Stomach (tissue), 9 donors: ENCODE results near the gene CFAP57. TPM values are rescaled to one million over a fixed set of nuclear protein-coding genes. Genes with fewer than 3 reads are reported as not detected.
A peak's percentile ranks its signal among the peaks of the same experiment; 100 is the strongest.

Experiments
- DNase-seq, 2 donors: peaks; one replicate each; pipeline versions ENCODE4 v3.0.0 to v3.0.0-alpha.2; 2013 to 2019
- H3K27ac ChIP-seq, 5 donors: fragments of 200-600 bp in 4 of 5; sonication (generic) in 4 of 5; one replicate each; pipeline ENCODE4 v1.5.1; 2013 to 2019; ENCODE audit warnings: mild to moderate bottlenecking in 1 of 5, moderate library complexity in 1 of 5
- H3K27me3 ChIP-seq, 3 donors: fragments of 200-600 bp; sonication (generic); one replicate each; pipeline ENCODE4 v1.5.1; 2017 to 2019; ENCODE audit warnings: mixed run types in 1 of 3
- H3K36me3 ChIP-seq, 4 donors: fragments of 200-600 bp; sonication (generic); 1 replicate in 3 of 4; 2 replicates in 1 of 4; pipeline ENCODE4 v1.5.1; 2016 to 2019
- H3K4me1 ChIP-seq, 4 donors: fragments of 200-600 bp; sonication (generic); one replicate each; pipeline ENCODE4 v1.5.1; 2016 to 2019
- H3K4me3 ChIP-seq, 4 donors: fragments of 200-600 bp; sonication (generic) in 3 of 4; one replicate each; pipeline ENCODE4 v1.5.1; 2016 to 2019; ENCODE audit warnings: mild to moderate bottlenecking in 1 of 4
- H3K9me3 ChIP-seq, 4 donors: fragments of 200-600 bp; sonication (generic); one replicate each; pipeline ENCODE4 v1.5.1; 2016 to 2019
- EP300 ChIP-seq: sonication (generic); formaldehyde crosslinking; IDR thresholded peaks from one replicate; pipeline ENCODE4 v1.6.1; 2017; ENCODE audit warnings: antibody characterized with exemption
- POLR2A ChIP-seq, 4 donors: fragments of 450-650 bp; IDR thresholded peaks; one replicate each; pipeline ENCODE4 v1.6.1; 2016; ENCODE audit warnings: antibody characterized with exemption in 4 of 4, control low read depth in 2 of 4, mild to moderate bottlenecking in 1 of 4, moderate library complexity in 1 of 4
- POLR2AphosphoS5 ChIP-seq, 3 donors: sonication (generic); formaldehyde crosslinking; IDR thresholded peaks; one replicate each; pipeline ENCODE4 v1.6.1; 2016; ENCODE audit warnings: antibody characterized with exemption in 3 of 3
- WGBS, 5 donors: extraction: QIAGEN DNeasy Blood & Tissue Kit in 3 of 5; methylation state at CpG; one replicate each; pipeline versions ENCODE4 v1.1.5 to v1.1.7; 2013 to 2018; 5-methylcytosine and 5-hydroxymethylcytosine counted together
- intact Hi-C: fragments of 100-400 bp; cut with DNase I; formaldehyde crosslinking; loops from one replicate; pipeline ENCODE4 v1.15.1; 2023; ENCODE audit warnings: low total_unique reads
- polyA plus RNA-seq, 3 donors: library from polyadenylated mRNA; stranded (reverse); fragments of 200-250 nt; gene quantifications; one replicate each; pipeline ENCODE4 v1.2.3, GENCODE V29; 2013
- total RNA-seq, 5 donors: library from RNA; depleted of rRNA; stranded (reverse); fragments of >200 nt; gene quantifications; one replicate each; pipeline versions ENCODE4 v1.1.0 to v1.2.3, GENCODE V29; 2014 to 2016
- TF ChIP-seq, protein P1 (sequence below), 7 experiments: fragments of 450-650 bp in 4 of 7; fragments of 200-600 bp in 3 of 7; sonication (generic) in 3 of 7; IDR thresholded peaks; one replicate each; pipeline ENCODE4 v1.5.1; 2016 to 2019; ENCODE audit warnings: antibody characterized with exemption in 7 of 7, control low read depth in 2 of 7, mild to moderate bottlenecking in 1 of 7
- donor health status: healthy with polysubstance abuse.
- donor health status: Bipolar disorder and iron deficiency.
- donor health status: healthy.

The CFAP57 gene
- total and polyA plus RNA-seq, 8 donors = 0.08 to 1.4 (median 0.15) TPM; not detected in 3

DNA sequence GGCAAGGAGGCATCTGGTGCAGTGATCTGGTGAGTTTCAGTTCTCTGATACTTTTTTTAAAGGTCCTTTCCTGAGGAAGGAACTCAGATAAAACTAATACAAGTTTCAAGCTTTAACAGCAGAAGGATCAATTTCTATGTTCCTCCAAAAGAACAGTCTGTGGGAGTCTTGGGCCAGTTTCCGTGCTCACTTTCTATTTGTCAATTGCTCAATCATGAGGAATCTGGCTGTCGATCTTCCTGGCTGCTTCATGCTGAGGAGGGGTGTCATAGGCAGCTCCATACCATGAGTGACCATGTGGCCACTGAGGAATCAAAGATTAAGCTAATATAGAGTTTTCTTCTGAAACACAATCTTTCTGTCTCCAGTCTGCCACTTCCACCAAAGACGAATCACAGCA lies 86.2 kb downstream of the CFAP57 start:
- WGBS, 5 donors = 45 to 86% (median 50%) methylated on average over 3 of the region's 3 CpGs
- no peaks in the 10 kb centered on the region for H3K36me3 ChIP-seq
- H3K27me3 ChIP-seq = no peaks in the 10 kb centered on the region
- no peak overlapping the region for H3K4me3 ChIP-seq
- intact Hi-C loops = no loop called here
- TF ChIP-seq POLR2AphosphoS5 (IDR thresholded peaks at IDR 0.05) = no peak
- TF ChIP-seq, protein P1, sequence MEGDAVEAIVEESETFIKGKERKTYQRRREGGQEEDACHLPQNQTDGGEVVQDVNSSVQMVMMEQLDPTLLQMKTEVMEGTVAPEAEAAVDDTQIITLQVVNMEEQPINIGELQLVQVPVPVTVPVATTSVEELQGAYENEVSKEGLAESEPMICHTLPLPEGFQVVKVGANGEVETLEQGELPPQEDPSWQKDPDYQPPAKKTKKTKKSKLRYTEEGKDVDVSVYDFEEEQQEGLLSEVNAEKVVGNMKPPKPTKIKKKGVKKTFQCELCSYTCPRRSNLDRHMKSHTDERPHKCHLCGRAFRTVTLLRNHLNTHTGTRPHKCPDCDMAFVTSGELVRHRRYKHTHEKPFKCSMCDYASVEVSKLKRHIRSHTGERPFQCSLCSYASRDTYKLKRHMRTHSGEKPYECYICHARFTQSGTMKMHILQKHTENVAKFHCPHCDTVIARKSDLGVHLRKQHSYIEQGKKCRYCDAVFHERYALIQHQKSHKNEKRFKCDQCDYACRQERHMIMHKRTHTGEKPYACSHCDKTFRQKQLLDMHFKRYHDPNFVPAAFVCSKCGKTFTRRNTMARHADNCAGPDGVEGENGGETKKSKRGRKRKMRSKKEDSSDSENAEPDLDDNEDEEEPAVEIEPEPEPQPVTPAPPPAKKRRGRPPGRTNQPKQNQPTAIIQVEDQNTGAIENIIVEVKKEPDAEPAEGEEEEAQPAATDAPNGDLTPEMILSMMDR (IDR thresholded peaks at IDR 0.05) = no peak
- no peak for TF ChIP-seq POLR2A (IDR thresholded peaks at IDR 0.05)
- TF ChIP-seq EP300 = no peak
- H3K4me1 ChIP-seq = peaks cover 18 to 35% (median 21%) of the 10 kb centered on the region in 4 donors
- DNase-seq = no peak
- no peaks in the 10 kb centered on the region for H3K9me3 ChIP-seq
- H3K27ac ChIP-seq = peak overlapping the region in 2 of 5 donors; percentile 85 to 91

DNA sequence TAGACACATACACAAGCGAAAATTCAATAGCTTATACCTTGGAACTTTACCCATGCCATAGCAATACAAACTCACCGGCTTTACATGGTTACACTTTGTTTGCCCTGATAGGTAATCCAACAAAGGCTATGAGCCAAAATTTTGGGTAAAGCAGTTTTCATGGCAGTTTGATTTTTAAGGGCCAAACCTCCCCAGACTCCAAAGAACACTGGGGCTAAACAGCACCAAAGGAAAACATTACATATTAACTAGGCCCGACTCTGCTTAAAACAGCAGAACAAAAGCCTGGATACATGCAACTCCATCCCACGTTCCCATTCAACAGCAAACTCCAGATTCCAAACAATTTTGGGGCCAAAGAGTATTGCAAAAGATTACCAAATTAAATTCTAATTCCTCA lies 93.3 kb downstream of the CFAP57 start:
- 31 to 56% (median 48%) methylated on average over 4 of the region's 4 CpGs for WGBS, 5 donors
- Histone ChIP-seq H3K36me3 (no peaks in the 10 kb centered on the region), H3K4me1 (peaks cover 0 to 23% (median 14%) of the 10 kb centered on the region in 4 donors), H3K9me3 (no peaks in the 10 kb centered on the region), H3K27ac (peak overlapping the region in 1 of 5 donors; percentile 36), H3K27me3 (peaks cover 0 to 4% (median under 1%) of the 10 kb centered on the region in 3 donors), H3K4me3 (no peak overlapping the region)
- DNase-seq = no peak
- intact Hi-C loops = no loop called here
- TF ChIP-seq POLR2AphosphoS5 (IDR thresholded peaks at IDR 0.05) (no peak), POLR2A (IDR thresholded peaks at IDR 0.05) (no peak), EP300 (no peak)
- TF ChIP-seq, protein P1 (IDR thresholded peaks at IDR 0.05) = no peak

DNA sequence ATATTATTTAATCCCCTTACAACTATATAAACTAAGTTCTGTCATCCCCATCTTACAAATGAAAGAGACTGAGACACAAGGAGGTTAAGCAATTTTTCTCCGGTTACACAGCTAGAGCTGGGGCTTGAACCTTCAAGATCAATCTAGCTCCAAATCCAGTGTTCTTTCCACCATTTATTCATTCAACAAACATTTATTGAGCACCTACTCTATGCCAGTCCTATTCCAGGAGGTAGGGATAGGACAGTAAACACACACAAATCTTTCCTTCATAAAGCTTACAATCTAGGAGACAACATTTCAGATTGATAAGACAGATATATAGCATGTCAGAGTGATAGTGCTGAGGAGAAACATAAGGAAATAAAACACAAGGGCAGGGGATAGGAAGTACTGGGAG lies 94.8 kb downstream of the CFAP57 start:
- peak overlapping the region in 1 of 5 donors; percentile 35 for H3K27ac ChIP-seq
- no peak overlapping the region for H3K4me3 ChIP-seq
- no peak for DNase-seq
- intact Hi-C loops = no loop called here
- H3K9me3 ChIP-seq = no peaks in the 10 kb centered on the region
- 93 to 98% (median 95%) methylated on average over 1 of the region's 1 CpG for WGBS, 5 donors
- TF ChIP-seq POLR2A (IDR thresholded peaks at IDR 0.05) (no peak), EP300 (no peak)
- peaks cover 0 to 18% (median 10%) of the 10 kb centered on the region in 3 donors for H3K27me3 ChIP-seq
- no peaks in the 10 kb centered on the region for H3K36me3 ChIP-seq
- peaks cover 0 to 38% (median 24%) of the 10 kb centered on the region in 4 donors for H3K4me1 ChIP-seq

DNA sequence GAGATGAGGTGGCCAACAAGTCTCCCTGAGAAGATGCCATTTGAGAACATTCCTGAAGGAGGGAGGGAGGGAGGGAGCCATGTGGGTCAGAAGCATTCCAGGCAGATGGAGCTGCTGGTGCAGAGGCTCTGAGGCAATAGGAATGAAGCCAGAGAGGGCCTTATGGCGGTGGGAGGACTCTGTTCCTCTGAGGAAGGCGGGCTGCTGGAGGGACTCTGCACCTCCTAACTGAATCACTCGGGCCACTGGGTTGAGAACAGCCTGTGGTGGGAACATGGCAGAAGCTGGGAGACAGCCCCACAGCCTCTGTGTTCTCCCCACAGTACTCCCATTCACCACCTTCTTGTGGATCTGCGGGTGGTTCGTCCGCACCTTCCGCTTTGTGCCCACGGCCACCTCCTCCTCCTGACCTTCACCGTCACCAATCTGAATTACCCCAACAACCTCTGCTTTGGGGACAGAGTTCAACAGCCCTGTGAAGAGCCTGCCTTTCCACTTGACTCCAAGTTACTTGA lies 95.2 kb downstream of the CFAP57 start:
- peaks cover 0 to 41% (median 24%) of the 10 kb centered on the region in 4 donors for H3K4me1 ChIP-seq
- TF ChIP-seq POLR2A (IDR thresholded peaks at IDR 0.05) = no peak
- TF ChIP-seq POLR2AphosphoS5 (IDR thresholded peaks at IDR 0.05) = no peak
- no peak for TF ChIP-seq EP300
- TF ChIP-seq, protein P1 (IDR thresholded peaks at IDR 0.05) = no peak
- peak in 1 of 2 donors; percentile 20 for DNase-seq
- peaks cover 0 to 23% (median 10%) of the 10 kb centered on the region in 3 donors for H3K27me3 ChIP-seq
- no peaks in the 10 kb centered on the region for H3K36me3 ChIP-seq
- no peak overlapping the region for H3K4me3 ChIP-seq
- intact Hi-C loops = no loop called here
- WGBS, 5 donors = 58 to 83% (median 72%) methylated on average over 9 of the region's 9 CpGs
- no peaks in the 10 kb centered on the region for H3K9me3 ChIP-seq
- peak overlapping the region in 1 of 5 donors; percentile 35 for H3K27ac ChIP-seq

DNA sequence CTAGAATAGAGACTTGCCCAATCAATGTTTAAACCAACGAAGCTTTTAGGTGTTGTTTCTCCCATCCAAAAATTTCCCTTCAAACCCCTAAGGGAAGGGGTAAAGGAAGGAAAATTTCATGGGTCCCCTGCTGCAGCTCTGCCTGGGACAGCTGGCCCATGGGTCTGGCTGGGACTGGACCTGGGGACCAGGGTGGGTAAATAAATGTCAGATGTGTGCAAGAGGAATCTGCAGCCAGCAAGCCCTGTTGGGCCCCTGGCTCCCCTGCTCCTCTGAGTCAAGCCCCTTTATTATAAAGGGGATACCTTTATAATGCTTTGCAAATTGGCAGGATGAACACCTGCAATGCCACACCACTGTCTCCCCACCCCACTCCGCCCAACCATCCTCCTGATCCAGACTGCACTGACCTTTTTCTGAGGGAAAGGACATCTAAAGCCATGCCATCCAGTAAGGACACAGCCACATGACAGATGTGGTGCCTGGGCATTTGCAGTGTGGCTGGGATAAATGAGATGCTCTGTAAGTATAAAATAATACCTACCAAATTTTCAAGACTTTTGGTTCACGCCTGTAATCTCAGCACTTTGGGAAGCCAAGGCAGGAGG lies 95.8 kb downstream of the CFAP57 start:
- Histone ChIP-seq H3K27ac (peak overlapping the region in 1 of 5 donors; percentile 35), H3K36me3 (no peaks in the 10 kb centered on the region), H3K9me3 (no peaks in the 10 kb centered on the region), H3K4me3 (no peak overlapping the region), H3K27me3 (peaks cover 0 to 28% (median 10%) of the 10 kb centered on the region in 3 donors), H3K4me1 (peaks cover 0 to 41% (median 24%) of the 10 kb centered on the region in 4 donors)
- intact Hi-C loops = no loop called here
- peak in 1 of 2 donors; percentile 23 for DNase-seq
- no peak for TF ChIP-seq EP300
- no peak for TF ChIP-seq POLR2A (IDR thresholded peaks at IDR 0.05)
- no peak for TF ChIP-seq POLR2AphosphoS5 (IDR thresholded peaks at IDR 0.05)
- TF ChIP-seq, protein P1 (IDR thresholded peaks at IDR 0.05) = no peak
- WGBS, 5 donors = 68 to 77% (median 73%) methylated on average over 3 of the region's 3 CpGs
